GM18861 (cell line): ENCODE data around the gene LRRC28.

Experiments used
- ATAC-seq: cut with Tn5 transposase; IDR thresholded peaks from one replicate; pipeline ENCODE4 v1.9.1; 2021; ENCODE audit not compliant: unreplicated experiment

LRRC28 gene

DNA sequence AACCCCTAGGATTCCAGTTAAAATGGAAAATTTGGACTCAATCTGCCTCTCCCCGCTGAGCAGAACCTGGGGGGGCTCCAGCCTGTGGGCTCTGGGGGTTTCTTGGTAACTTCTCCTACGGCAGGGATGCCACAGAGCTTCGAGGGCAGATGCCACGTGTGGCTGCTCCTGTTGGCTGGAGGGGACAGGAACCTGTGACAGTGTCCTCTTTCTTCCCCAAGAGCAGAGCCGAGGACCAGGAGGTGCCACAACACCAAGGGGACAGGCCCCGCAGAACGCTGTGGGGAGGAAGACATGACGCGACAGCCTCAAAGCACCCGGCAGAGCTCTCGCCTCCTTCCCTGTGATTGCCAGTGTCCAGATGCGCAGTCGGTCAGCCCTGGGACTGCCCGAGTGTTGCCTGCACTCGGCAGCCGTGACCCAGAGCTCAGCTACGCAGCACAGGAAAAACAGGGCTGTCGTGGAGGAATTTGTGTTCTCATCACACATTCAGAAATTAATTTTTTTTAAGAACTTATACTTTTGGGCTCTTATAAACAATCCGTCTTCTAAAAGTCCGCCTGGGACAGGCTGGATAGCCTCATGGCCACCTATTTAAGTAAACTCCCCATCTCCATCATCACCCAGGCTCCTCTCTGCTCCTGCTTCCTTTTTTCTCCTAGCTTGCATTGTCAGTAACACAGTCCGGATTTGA is 182.6 kb downstream of the LRRC28 start:
- ATAC-seq, result no peak

DNA sequence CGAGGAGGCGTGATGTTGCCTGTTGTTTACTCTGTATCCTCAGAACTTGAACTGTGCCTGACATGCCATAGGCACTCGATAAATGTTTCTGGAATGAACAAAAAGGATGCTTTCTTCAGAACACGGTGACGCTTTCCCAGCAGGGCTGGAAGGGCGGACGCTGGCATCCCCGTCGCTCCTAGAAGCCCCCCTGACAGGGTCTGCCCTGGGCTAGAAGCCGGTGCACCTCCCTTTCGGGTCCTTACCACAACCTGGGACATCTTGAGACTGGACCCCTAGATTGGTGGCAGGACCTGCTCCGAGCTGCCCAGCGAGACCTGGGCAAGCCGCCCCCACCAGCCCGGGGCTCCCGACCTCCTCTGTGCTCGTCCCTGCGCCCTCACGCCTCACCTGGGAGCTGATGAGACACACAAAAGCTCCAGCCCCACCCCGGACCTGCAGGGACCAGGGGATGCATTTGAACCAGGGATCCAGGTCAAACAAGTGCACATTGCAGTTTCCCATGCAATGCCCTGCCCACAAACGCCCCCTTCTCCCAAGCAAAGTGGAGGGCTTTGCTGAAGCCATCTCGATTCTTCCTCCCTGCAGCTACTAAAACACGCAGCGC is 183.3 kb downstream of the LRRC28 start:
- ATAC-seq, result no peak

DNA sequence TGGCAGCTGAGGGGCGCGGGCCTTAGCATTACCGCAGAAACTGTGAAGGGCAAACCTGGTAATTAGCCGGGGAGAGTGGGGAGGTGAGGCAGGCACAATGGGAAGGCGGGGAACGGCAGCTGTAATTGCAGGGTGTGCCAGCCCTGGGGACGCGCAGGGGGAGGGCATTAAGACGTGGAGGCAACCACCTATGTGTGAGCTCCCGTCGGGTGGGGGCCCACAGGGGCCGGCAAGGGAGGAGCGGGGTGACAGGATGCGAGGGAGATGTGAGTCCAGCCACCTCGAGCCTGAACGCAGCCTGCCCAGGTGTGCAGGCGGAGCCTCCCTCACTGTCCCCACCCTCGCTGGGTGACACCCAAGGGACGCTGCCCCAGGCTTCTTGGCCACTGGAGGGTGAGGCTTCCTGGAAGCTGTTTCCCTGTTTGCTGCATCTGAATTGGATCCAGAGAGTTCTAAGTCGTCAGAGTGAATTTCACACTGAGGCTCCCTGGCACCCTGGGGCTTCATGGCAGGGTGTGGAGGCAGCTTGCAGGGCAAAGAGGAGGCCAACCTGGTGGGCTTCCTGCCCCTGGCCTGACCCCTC is 183.9 kb downstream of the LRRC28 start:
- ATAC-seq, result no peak

DNA sequence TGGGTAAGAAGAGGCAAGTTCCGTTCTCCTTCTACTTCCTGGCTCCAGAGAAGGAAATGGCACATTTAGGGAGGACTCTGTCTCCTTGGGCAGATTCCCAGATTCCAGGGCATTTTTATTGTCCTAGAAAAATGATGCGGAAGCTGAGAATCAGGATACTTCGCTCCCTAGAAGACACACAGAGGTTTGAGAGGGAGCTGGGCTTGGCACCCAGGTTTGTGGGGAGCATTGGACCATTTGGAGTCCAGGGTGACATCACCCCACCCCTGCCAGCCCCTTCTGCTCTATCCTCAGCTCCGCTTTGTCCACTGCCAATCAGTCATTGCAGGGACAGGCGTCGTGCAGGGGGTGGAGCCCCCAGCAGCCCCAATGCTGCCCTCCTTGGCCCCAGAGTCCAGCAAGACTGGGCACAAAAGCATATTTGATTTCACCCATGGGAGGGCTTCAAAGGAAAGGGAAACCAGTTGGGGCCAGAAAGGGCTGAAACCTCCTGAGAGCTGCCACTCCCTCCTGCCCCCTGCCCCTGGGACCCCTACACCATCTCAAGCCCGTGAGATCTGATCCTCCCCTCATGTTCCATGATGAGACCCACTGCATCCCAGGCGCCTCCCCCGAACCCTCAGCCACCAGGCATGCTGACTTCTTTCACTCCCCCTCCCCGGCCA is 184.7 kb downstream of the LRRC28 start:
- no peak for ATAC-seq

DNA sequence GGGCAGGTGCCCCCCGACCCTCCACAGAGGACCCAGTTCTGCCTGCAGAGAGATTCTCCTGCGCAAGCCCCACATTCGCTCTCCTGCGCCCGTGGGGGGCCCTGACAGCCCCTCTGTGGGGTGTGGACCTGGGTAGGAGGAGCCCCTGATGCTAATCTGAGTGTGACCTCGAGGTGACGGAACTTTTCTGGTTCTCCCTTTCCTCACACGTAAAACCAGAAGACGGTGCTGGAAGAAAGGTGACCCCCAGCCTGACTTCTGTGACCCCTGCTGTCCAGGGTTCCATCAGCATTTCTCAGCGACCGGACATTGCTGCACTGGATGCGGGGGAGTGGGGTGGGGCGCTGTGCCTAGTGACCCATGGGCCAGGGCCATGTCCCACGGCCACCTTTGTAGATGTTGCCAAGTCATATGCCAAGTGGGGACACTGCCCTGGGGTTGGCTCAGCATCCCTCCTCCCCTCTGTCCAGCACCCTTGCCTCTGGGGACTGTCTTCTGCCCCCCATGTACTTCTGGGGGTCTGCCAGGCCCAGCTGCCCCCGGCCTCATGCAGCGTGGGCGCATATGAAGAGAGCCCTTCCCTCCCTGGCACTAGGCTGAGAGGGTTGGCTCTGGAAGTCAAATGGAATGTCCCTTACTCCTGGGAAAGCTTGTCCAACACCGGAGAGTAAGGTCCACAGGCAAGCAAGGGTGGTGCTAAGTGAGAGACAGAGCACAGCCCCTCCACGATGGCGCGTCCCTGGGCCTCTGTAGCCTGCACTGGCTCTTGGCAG is 185.4 kb downstream of the LRRC28 start:
- ATAC-seq, result no peak

DNA sequence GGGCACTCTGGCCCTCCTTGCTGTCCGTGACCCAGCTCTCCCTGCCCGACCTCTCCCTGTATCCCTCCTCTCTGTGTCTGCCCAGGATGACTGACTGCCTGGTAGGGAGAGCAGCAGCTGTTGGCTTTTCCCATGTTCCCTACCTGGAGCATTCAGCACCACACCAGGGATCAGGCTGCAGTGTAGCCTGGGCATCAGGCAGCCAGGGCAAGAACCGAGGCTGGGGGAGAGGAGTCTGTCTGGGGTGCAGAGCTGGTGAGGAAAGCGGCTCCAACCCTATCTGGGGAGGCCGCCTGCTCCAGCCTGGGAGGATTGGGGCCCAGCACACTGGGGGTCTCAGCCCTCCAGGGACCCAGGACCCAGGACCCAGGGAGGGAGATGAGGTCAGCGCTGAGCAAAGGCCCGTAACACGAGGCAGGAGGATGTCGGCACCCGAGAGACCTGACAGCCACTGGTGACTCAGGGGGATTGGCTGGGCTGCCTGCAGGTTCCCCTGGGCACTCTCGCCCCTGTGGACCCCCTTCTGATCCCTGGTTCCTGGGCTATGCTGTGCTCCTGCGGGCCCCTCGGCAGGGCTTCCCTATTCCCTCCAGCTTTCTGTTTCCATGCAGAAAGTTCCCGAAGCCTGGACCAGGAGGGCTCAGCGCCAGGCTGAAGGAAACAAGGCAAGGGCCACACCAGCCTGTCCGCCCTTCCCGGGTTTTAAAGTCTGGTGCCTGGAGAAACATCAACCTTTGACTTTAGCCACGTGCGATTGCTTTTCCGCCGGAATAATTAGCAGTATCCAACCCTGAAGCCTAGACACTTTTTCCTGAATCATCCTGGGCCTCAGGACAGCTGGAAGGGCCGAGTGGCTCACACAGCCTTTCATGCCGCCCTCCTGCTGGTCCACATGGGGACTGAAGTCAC is 186.3 kb downstream of the LRRC28 start:
- ATAC-seq, result no peak

DNA sequence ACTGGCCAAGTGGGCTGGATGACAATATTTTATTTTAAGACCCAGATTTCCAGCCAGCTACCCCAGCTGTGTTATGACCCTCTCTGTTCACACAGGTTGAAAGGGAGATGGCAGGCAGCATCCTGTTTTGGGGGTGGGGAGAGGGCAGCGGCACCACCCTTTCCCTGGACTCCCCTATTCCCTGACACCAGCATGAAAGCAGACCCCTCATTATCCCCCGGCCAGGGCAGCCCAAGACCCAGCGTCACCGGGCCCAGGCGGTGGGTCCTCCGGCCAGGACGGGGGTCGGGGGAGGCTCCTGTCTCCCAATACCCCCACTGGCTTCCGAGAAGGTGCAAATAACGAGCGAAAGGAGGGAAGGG is 186.9 kb downstream of the LRRC28 start:
- ATAC-seq, result no peak

DNA sequence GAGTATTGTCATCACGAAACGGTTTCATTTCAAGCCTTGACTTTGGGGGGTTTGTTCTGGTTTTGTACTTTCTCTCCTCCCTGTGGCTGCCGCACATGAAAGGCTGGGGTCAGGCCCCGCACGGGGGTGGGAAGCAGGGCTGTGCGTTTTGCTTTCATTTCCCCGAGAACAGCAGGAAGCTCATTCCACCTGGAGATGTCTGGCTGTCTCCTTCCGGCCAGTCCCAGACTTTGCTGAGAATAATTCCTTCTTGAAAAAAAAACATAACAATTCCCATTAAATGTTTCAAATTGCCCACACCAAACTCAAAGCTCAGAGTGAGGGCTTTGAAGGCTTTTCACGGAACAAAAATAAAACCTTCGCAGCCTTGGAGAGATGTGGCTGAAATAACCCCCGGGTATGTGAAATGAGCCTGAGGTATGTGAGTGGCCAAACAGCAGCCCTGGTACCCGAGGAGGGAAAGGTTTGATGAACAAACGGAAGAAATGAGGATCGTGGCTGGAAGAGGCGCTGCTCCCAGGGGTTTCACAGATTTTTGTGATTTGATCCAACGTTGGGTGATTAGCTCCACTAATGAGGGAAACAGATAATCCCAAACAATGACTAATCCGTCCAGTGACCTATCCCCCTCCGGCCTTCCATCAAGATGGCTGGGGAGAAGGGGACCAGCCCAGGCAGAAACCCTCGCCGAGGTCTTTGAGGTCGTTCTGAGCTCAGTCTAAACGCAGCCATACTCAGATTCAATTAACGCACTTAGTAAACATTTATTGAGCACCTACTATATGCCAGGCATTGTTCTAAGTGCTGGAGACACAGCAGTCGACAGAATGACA is 187.6 kb downstream of the LRRC28 start:
- no peak for ATAC-seq

DNA sequence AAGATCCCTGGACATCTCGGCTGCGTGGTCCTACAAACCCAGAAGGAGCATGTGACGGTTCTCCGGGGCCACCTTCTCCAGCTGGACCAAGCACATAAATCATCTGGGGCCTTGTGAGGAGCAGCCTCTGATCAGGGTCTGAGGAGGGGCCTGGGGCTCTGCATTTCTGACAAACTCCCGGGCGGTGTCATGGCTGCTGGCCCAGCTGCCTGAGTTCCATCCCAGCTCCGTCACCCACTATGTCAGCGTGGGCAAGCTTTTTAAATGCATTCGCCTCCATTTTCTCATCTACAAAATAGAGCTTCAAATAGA is 188.2 kb downstream of the LRRC28 start:
- no peak for ATAC-seq

DNA sequence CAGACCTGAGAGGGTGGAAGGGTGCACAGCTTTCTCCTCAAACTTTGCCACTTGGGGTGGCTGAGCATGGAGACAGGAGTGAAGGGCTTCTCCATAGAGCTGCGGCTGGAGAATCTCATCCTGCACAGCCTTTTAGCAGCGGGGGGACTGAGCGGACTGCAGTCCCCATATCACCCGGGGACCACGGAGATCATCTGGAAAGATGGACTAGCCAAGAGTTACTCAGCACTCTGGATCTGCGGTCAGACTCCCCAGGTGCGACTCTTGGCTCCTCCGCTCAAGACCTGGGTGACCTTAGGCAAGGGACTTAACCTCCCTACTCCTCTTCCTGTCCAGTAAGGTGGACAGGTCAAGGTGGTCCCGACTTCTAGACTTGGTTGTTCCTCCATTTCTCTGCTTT is 188.7 kb downstream of the LRRC28 start:
- ATAC-seq, result no peak
